NCI-H526 (cell line): ENCODE measurements around the gene ASPHD2.
"Not testable (repeated sequence)": the region's sequence is repeated elsewhere in the genome, so short reads cannot be mapped to it uniquely, and the experiment has no call there.

Experiments used
- DNase-seq, 2 experiments: peaks; one replicate each; lab custom pipeline; 2025; lab: John Stamatoyannopoulos, UW

ASPHD2 gene

GRCh38 chr22:26428515-26429457 is at the start of gene ASPHD2:
ASPHD2 (plus strand) TSS chr22:26429260; CDS start chr22:26433616, 4,356 bp downstream.
- DNase-seq: peak; percentile 24 to 65

DNA sequence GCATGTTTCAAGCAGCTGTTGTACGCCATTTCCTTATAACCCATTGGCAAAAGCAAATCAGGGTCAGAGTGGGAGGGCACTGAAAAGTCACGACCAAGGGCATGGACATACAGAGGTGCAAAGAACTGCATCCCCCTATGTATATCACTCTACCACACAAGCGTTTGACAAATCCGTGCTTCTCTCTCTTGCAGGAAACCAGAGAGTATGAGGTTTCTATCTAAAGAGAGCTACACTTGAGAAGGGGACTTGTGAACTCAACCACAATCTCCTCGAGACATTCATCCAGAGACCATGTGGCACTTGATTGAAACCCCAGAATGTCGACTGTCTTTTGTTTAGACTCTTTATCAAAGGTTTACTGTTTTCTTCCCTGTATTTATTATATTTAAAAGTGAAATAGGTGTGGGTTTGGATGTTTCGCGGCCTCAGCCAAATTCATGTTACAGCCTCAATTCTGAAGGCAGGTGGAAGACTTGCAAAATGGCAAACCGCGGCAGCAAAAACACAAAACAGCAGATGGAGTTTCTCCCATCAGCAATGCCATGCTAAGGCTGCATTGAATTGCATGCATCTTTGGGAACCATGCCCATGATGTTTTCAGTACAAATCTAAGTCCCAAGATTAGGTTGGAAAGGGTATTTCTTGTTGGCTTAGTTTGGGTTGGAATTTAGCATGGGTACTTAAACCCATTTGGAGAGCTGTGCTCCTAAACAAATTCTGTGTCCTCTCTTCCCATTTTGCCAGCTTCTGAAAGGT is 48.8 kb upstream of the ASPHD2 start:
- DNase-seq: no peak

GRCh38 chr22:26382782-26383181 is 46.3 kb upstream of the ASPHD2 start:
- no peak for DNase-seq

DNA sequence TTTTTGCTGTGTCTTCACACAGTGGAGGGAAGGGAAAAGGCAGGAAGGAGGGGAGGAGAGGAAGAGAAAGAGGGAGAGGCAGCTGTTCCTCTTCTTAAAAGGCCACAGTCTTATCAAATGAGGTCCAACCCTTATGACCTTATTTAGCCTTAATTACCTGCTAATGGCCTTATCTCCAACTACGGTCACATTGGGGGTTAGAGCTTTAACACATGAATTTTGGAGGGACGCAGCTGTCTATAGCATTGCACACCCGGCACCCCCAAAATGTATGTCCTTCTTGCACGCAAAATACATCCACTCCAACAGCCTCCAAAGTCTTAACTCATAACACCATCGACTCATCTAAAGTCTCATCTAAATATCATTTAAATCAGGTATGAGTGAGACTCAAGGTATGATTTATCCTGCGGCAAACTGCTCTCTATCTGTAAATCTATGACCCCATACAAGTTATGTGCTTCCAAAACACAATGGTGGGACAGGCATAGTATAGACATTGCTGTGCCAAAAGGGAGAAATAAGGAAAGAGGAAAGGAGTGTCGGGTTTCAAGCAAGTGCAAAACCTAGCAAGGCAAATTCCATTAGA is 45.0 kb upstream of the ASPHD2 start:
- no peak for DNase-seq

GRCh38 chr22:26385164-26385563 is 43.9 kb upstream of the ASPHD2 start:
- no peak for DNase-seq

- DNase-seq: no peak
Observed at GRCh38 chr22:26389125-26389524, 39.9 kb upstream of the ASPHD2 start.

GRCh38 chr22:26391091-26391490 is 38.0 kb upstream of the ASPHD2 start:
- no peak for DNase-seq

GRCh38 chr22:26391623-26392022 is 37.4 kb upstream of the ASPHD2 start:
- no peak for DNase-seq

- no peak for DNase-seq
Observed at GRCh38 chr22:26393929-26394328, 35.1 kb upstream of the ASPHD2 start.

DNA sequence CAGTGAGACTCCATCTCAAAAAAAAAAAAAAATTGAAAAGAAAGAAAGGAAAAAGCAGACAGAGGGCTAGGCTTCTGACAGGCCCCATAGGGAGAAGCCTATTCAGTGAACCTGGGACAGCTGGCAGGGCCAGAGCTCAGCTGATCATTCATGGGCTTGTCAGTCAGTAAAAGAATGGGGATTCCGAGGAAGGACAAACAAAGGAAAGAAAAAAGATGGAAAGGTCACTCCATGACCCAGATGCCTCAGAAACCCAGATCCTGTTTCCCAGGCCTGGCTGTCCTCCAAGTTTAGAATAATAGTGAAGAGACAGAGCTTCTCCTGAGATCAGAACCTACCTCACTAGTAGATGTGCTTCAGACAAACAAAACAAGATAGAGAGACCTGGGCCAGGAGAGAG is 34.3 kb upstream of the ASPHD2 start:
- DNase-seq: no peak

- DNase-seq: no peak
Observed at GRCh38 chr22:26395926-26396325, 33.1 kb upstream of the ASPHD2 start.

DNA sequence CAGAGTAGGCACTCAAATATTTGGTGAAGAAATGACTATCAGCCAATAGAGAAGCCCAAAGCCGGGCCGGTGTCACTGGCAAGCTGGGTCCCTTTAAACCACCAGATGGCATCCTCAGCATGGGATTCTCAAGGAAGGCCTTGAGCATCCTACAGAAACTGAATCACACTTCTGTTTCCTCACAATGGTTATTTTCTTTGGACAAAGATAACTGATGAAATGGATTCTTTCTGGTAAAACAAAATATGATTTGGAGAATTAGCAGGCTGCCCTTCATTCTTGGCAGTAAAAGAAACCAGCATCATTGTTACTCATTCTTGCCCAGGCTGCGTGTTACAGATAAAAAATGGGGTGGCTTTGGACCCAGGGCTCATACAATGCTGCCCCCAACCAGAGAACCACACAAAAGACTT is 30.3 kb upstream of the ASPHD2 start:
- peak; percentile 1 to 63 for DNase-seq

- no peak for DNase-seq
Observed at GRCh38 chr22:26399289-26399688, 29.8 kb upstream of the ASPHD2 start.

GRCh38 chr22:26401726-26402125 is 27.3 kb upstream of the ASPHD2 start:
- no peak for DNase-seq

GRCh38 chr22:26404851-26405421 is 24.1 kb upstream of the ASPHD2 start:
- no peak for DNase-seq

DNA sequence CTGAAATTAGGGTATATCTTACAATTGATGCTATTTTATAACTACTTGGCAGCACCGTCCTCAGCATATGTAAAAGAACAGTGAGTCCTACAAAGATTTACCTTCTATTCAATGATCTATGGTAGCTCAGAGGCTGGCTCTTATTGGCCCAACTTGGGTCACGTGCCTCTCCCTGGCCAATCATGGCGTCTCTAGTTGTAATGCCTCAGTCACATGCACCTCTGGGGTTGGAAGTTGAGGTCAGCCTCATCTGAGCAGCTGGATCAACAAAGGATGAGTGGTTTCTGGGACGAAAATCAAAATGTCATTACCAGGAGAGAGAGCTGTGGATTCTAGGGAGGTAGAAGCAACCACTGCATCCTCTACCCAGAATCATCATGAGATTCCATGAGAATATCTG is 22.9 kb upstream of the ASPHD2 start:
- DNase-seq: no peak

DNA sequence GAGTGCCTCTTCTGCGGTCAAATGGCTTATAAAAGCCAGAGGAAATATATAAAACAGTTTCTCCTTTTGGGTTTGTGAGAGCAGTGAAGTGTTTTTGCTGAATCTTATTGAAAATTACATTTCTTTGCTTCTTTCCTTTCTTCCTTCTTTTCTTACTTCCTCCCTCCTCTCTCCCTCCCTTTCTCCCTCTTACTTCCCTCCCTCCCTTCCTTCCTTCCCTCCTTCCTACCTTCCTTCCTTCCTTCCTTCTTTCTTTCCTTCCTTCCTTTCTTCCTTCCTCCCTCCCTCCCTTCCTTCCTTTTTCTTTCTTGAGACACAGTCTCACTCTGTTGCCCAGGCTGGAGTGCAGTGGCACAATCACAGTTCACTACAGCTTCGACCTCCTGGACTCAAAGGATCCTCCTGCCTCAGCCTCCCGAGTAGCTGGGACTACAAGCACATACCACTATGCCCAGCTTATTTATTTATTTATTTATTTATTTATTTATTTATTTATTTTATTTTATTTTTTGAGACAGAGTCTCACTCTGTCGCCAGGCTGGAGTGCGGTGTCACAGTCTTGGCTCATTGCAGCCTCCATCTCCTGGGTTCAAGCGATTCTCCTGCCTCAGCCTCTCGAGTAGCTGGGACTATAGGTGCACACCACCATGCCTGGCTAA is 20.4 kb upstream of the ASPHD2 start:
- DNase-seq: not testable (repeated sequence)

DNA sequence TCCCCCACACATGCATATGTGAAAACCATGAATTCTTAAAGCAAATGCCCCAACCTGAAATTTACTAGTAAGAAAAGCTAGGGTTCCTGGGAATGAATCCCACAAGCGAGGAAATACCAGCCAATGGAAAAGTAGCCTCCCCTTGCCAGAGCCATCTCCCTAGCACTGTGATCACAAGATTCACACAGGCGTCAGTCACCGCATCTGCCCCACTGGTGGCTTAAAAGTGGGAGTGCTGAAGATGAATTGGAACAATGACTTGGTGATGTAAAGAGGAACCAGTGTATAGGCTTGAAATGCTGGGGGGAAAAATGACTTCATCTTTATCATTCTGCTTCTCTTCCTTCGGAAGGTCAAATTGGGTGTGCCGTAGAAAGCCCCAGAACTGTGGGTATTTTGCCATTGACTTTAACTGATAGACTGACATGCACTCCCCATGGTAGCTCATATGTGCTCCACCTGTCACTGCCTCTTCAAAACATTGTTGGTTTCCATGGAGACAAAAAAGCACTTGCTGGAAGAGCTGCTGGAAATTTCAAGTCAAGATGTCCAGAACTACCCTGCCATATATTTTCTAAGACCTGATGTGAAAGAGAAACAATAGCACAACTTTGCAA is 19.2 kb upstream of the ASPHD2 start:
- peak in 1 of 2 experiments; percentile 2 for DNase-seq

GRCh38 chr22:26410386-26410785 is 18.7 kb upstream of the ASPHD2 start:
- no peak for DNase-seq

DNA sequence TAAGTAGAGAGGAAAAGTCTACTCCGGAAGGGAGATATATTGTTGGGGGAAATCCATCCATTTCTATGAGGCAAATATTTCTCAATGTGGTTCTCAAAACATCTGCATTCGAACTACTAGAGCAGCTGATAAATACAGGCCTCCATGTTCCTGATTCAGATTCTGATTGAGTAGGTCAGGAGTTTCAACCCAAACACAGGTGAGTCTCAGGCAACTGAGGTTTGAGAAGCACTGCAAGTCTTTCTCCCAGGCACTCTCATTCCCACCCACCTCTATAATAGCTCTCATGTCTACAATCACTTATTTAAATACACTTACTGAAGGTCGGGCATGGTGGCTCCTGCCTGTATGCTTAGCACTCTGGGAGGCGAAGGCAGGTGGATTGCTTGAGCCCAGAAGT is 14.7 kb upstream of the ASPHD2 start:
- DNase-seq: no peak

GRCh38 chr22:26416256-26416655 is 12.8 kb upstream of the ASPHD2 start:
- no peak for DNase-seq
